ENCODE results near the gene ADGRA3.

Gene ADGRA3

GRCh38 chr4:22512306-22512705 is 3.6 kb downstream of the ADGRA3 start:
- DNase-seq = no peak

- DNase-seq = no peak
Observed at GRCh38 chr4:22510750-22511149, 5.1 kb downstream of the ADGRA3 start.

- DNase-seq = no peak
Observed at GRCh38 chr4:22508376-22508775, 7.5 kb downstream of the ADGRA3 start.

GRCh38 chr4:22504922-22505321 is 10.9 kb downstream of the ADGRA3 start:
- DNase-seq = no peak

GRCh38 chr4:22504447-22504846 is 11.4 kb downstream of the ADGRA3 start:
- DNase-seq = no peak

GRCh38 chr4:22502895-22503814 is 12.7 kb downstream of the ADGRA3 start:
- DNase-seq = no peak

- DNase-seq = no peak
Observed at GRCh38 chr4:22501715-22502095, 14.2 kb downstream of the ADGRA3 start.

- DNase-seq = no peak
Observed at GRCh38 chr4:22500831-22501714, 14.8 kb downstream of the ADGRA3 start.

- DNase-seq = no peak
Observed at GRCh38 chr4:22500128-22500611, 15.7 kb downstream of the ADGRA3 start.

- no peak for DNase-seq
Observed at GRCh38 chr4:22498866-22499265, 17.0 kb downstream of the ADGRA3 start.

GRCh38 chr4:22496165-22496813 is 19.6 kb downstream of the ADGRA3 start:
- DNase-seq = no peak

GRCh38 chr4:22493523-22493922 is 22.3 kb downstream of the ADGRA3 start:
- DNase-seq = no peak

GRCh38 chr4:22492987-22493386 is 22.9 kb downstream of the ADGRA3 start:
- no peak for DNase-seq

- DNase-seq = no peak
Observed at GRCh38 chr4:22491939-22492338, 23.9 kb downstream of the ADGRA3 start.

- DNase-seq = no peak
Observed at GRCh38 chr4:22490718-22491315, 25.0 kb downstream of the ADGRA3 start.

- DNase-seq = no peak
Observed at GRCh38 chr4:22488106-22488505, 27.8 kb downstream of the ADGRA3 start.

- no peak for DNase-seq
Observed at GRCh38 chr4:22487328-22487727, 28.5 kb downstream of the ADGRA3 start.

- DNase-seq = no peak
Observed at GRCh38 chr4:22486276-22486675, 29.6 kb downstream of the ADGRA3 start.

GRCh38 chr4:22485737-22486136 is 30.1 kb downstream of the ADGRA3 start:
- no peak for DNase-seq

GRCh38 chr4:22483551-22483981 is 32.3 kb downstream of the ADGRA3 start:
- peak; percentile 64 for DNase-seq

GRCh38 chr4:22482250-22483127 is 33.4 kb downstream of the ADGRA3 start:
- DNase-seq = no peak

All from hematopoietic multipotent progenitor cell treated with erythropoietin and hydrocortisone succinate and interleukin-3 and kit ligand, for 8 days (in vitro differentiated cells).